ENCODE data around the gene TACR2.

GRCh38 chr10:69379800-69380199 is 36.9 kb downstream of the TACR2 start:
- TF ChIP-seq POLR2AphosphoS5 (IDR thresholded peaks at IDR 0.05; ENCODE audit: low read depth) = no peak
- TF ChIP-seq CTCF (conservative IDR thresholded peaks at IDR 0.05; ENCODE audit: low read depth in 2 of 2) = no peak
- TF ChIP-seq EZH2 (IDR thresholded peaks at IDR 0.05; ENCODE audit: low read depth, unreplicated experiment) = no peak
- no peak for TF ChIP-seq EZH2phosphoT487 (IDR thresholded peaks at IDR 0.05; ENCODE audit: unreplicated experiment)
- TF ChIP-seq REST (IDR thresholded peaks at IDR 0.05; ENCODE audit: unreplicated experiment) = no peak
- TF ChIP-seq ZNF114 (CRISPR knock-in tag; IDR thresholded peaks at IDR 0.05) = no peak
- no peak for TF ChIP-seq CREB1 (CRISPR knock-in tag; IDR thresholded peaks at IDR 0.05; ENCODE audit: low read depth)
- no peak for TF ChIP-seq STAT1 (IDR thresholded peaks at IDR 0.05; ENCODE audit: unreplicated experiment)

Data from GM23338 (cell line).